Loucy (cell line): ENCODE measurements around the gene PARVG.

Source experiments
- EZH2phosphoT487 ChIP-seq: fragments of 200-600 bp; IDR thresholded peaks from 2 replicates; pipeline ENCODE4 v1.6.1; 2018; ENCODE audit warnings: antibody characterized with exemption, mild to moderate bottlenecking, moderate library complexity, borderline replicate concordance
- TF ChIP-seq, protein P1 (sequence below): fragments of 200-600 bp; sonication (generic); conservative IDR thresholded peaks from 2 replicates; pipeline ENCODE4 v1.5.1; 2014; ENCODE audit warnings: mild to moderate bottlenecking, antibody characterized with exemption, low read length

DNA sequence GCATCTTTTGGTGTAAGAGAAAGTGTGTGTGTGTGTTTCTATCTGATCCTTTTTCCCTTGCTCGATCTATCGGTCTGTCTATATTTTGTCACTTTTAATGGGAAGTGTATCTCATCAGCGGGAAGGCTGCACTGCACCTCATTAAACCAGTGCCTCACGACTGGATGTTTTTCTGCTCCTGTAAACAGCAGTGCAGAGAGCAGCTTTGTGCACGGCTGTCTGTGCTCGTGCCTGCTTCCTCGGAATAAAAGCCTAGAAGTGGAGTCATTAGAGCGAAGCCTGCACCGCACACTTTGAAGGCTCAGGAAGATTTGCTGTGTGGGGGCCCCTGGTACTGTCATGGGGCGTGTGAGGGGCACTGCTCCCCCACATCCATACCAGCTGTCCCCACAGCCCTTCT, 27.0 kb upstream of the PARVG start:
- TF ChIP-seq, protein P1, sequence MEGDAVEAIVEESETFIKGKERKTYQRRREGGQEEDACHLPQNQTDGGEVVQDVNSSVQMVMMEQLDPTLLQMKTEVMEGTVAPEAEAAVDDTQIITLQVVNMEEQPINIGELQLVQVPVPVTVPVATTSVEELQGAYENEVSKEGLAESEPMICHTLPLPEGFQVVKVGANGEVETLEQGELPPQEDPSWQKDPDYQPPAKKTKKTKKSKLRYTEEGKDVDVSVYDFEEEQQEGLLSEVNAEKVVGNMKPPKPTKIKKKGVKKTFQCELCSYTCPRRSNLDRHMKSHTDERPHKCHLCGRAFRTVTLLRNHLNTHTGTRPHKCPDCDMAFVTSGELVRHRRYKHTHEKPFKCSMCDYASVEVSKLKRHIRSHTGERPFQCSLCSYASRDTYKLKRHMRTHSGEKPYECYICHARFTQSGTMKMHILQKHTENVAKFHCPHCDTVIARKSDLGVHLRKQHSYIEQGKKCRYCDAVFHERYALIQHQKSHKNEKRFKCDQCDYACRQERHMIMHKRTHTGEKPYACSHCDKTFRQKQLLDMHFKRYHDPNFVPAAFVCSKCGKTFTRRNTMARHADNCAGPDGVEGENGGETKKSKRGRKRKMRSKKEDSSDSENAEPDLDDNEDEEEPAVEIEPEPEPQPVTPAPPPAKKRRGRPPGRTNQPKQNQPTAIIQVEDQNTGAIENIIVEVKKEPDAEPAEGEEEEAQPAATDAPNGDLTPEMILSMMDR, result no peak
- TF ChIP-seq EZH2phosphoT487, result no peak
